K562 (cell line): ENCODE results near the gene HSPE1. TPM values are rescaled to one million over a fixed set of nuclear protein-coding genes. Genes with fewer than 3 reads are reported as not detected.

Experiments
- ARID2 ChIP-seq: fragments of 450-650 bp; IDR thresholded peaks from 2 replicates; pipeline ENCODE4 v1.6.1; 2017; ENCODE audit warnings: antibody characterized with exemption, mild to moderate bottlenecking
- CBX8 ChIP-seq: fragments of 200-600 bp; sonication (generic); IDR thresholded peaks from 2 replicates; pipeline ENCODE4 v1.6.1; 2012; ENCODE audit warnings: borderline replicate concordance, mixed run types, low read depth, mild to moderate bottlenecking, moderate library complexity, mixed read lengths, low read length, control low read depth, inconsistent platforms; ENCODE audit not compliant: poor library complexity, severe bottlenecking; ENCODE audit errors: extremely low read depth
- CCNT2 ChIP-seq: IDR thresholded peaks from 2 replicates; pipeline ENCODE4 v1.6.1; 2011; ENCODE audit warnings: borderline replicate concordance, low read depth, mild to moderate bottlenecking, moderate library complexity, mixed read lengths, low read length; ENCODE audit not compliant: insufficient read length; ENCODE audit errors: extremely low read depth
- SAFB ChIP-seq: fragments of 200-400 bp; formaldehyde crosslinking; IDR thresholded peaks from 2 replicates; pipeline ENCODE4 v1.6.1; 2017; ENCODE audit warnings: low read depth, low read length, borderline replicate concordance
- SIN3A ChIP-seq, 2 experiments: fragments of 150-350 bp in 1 of 2; IDR thresholded peaks; 2 replicates each; pipeline ENCODE4 v1.6.1; 2011 to 2016; ENCODE audit warnings: borderline replicate concordance in 2 of 2, low read depth in 2 of 2, low read length in 2 of 2, mild to moderate bottlenecking in 2 of 2, moderate library complexity in 2 of 2; ENCODE audit not compliant: control insufficient read depth in 1 of 2
- TEAD2 ChIP-seq: fragments of 450-650 bp; IDR thresholded peaks from 2 replicates; pipeline ENCODE4 v1.6.1; 2016; ENCODE audit warnings: missing genetic modification characterization, control low read depth, missing compliant biosample characterization
- ZNF146 ChIP-seq: IDR thresholded peaks from one replicate; pipeline ENCODE4 v1.6.1; 2018; ENCODE audit warnings: missing compliant biosample characterization; ENCODE audit not compliant: unreplicated experiment
- polyA plus RNA-seq, 8 experiments: library from polyadenylated mRNA; depleted of rRNA in 4 of 8; stranded (reverse) in 5 of 8; unstranded in 3 of 8; fragments of >200 nt; fragmentation: Nextera tagmentation in 2 of 8; fragmentation: Illumina TruSeq in 1 of 8; extraction: Ambion mirVana in 2 of 8; extraction: Trizol in 1 of 8; gene quantifications; 2 replicates each; pipeline versions ENCODE4 v1.2.1 to v1.2.3, GENCODE V29; 2011 to 2014; ENCODE audit warnings: inconsistent platforms in 1 of 8, missing spikeins in 1 of 8
- total RNA-seq, 7 experiments: library from RNA; depleted of rRNA in 6 of 7; stranded (reverse); fragments of >200 nt in 6 of 7; fragmentation: Illumina TruSeq in 2 of 7; extraction: Trizol in 2 of 7; gene quantifications; 2 replicates each; pipeline versions ENCODE4 v1.2.1 to v1.2.3, GENCODE V29; 2011 to 2021; ENCODE audit warnings: low replicate concordance in 1 of 7
- TF ChIP-seq, protein P1 (sequence below): fragments of 200-600 bp; sonication (generic); IDR thresholded peaks from one replicate; pipeline ENCODE4 v1.6.1; 2012; ENCODE audit warnings: mild to moderate bottlenecking, low read depth, low read length, inconsistent platforms
- TF ChIP-seq, protein P2 (sequence below): fragments of 250-450 bp; sonication (Bioruptor Pico); IDR thresholded peaks from 2 replicates; pipeline ENCODE4 v1.4.0; 2020

Gene HSPE1
- total and polyA plus RNA-seq, 9 of the 15 experiments (the other 6 are each of a cell fraction or from before 2014, with no cell fraction given) = 223 to 1,007 (median 612) TPM

DNA sequence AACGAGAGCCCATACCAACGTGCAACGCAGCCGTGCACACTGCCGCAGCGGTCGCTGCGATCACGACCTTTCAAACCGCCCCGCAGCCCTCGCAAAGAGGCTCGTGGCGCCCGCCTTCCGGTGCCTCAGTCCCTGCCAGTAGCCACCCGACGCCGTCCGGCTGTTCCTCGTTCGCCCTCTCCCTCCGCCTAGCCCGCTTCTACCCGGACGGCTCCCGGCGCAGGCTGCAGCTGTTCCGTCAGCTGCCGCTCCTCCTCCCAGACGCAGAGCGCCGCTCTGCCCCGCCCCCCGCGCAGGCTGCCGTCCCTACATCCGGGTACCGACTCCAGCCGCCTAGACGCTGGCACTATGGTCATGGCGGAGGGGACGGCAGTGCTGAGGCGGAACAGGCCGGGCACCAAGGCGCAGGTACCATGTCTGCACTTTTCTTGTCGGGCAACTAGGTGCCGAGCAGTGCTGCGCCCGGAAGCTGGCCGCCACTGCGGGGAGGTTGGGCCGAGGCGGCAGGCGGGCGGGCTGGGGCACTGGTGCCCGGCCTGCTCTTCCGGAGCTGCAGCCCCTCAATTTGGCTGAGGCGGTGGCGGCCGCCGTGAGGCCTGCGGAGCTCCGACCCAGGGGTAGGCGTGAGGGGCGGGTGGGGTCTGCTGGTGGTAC, 15.7 kb downstream of the HSPE1 start, which contains the start of gene MOB4 (continued):
- TF ChIP-seq, protein P1, sequence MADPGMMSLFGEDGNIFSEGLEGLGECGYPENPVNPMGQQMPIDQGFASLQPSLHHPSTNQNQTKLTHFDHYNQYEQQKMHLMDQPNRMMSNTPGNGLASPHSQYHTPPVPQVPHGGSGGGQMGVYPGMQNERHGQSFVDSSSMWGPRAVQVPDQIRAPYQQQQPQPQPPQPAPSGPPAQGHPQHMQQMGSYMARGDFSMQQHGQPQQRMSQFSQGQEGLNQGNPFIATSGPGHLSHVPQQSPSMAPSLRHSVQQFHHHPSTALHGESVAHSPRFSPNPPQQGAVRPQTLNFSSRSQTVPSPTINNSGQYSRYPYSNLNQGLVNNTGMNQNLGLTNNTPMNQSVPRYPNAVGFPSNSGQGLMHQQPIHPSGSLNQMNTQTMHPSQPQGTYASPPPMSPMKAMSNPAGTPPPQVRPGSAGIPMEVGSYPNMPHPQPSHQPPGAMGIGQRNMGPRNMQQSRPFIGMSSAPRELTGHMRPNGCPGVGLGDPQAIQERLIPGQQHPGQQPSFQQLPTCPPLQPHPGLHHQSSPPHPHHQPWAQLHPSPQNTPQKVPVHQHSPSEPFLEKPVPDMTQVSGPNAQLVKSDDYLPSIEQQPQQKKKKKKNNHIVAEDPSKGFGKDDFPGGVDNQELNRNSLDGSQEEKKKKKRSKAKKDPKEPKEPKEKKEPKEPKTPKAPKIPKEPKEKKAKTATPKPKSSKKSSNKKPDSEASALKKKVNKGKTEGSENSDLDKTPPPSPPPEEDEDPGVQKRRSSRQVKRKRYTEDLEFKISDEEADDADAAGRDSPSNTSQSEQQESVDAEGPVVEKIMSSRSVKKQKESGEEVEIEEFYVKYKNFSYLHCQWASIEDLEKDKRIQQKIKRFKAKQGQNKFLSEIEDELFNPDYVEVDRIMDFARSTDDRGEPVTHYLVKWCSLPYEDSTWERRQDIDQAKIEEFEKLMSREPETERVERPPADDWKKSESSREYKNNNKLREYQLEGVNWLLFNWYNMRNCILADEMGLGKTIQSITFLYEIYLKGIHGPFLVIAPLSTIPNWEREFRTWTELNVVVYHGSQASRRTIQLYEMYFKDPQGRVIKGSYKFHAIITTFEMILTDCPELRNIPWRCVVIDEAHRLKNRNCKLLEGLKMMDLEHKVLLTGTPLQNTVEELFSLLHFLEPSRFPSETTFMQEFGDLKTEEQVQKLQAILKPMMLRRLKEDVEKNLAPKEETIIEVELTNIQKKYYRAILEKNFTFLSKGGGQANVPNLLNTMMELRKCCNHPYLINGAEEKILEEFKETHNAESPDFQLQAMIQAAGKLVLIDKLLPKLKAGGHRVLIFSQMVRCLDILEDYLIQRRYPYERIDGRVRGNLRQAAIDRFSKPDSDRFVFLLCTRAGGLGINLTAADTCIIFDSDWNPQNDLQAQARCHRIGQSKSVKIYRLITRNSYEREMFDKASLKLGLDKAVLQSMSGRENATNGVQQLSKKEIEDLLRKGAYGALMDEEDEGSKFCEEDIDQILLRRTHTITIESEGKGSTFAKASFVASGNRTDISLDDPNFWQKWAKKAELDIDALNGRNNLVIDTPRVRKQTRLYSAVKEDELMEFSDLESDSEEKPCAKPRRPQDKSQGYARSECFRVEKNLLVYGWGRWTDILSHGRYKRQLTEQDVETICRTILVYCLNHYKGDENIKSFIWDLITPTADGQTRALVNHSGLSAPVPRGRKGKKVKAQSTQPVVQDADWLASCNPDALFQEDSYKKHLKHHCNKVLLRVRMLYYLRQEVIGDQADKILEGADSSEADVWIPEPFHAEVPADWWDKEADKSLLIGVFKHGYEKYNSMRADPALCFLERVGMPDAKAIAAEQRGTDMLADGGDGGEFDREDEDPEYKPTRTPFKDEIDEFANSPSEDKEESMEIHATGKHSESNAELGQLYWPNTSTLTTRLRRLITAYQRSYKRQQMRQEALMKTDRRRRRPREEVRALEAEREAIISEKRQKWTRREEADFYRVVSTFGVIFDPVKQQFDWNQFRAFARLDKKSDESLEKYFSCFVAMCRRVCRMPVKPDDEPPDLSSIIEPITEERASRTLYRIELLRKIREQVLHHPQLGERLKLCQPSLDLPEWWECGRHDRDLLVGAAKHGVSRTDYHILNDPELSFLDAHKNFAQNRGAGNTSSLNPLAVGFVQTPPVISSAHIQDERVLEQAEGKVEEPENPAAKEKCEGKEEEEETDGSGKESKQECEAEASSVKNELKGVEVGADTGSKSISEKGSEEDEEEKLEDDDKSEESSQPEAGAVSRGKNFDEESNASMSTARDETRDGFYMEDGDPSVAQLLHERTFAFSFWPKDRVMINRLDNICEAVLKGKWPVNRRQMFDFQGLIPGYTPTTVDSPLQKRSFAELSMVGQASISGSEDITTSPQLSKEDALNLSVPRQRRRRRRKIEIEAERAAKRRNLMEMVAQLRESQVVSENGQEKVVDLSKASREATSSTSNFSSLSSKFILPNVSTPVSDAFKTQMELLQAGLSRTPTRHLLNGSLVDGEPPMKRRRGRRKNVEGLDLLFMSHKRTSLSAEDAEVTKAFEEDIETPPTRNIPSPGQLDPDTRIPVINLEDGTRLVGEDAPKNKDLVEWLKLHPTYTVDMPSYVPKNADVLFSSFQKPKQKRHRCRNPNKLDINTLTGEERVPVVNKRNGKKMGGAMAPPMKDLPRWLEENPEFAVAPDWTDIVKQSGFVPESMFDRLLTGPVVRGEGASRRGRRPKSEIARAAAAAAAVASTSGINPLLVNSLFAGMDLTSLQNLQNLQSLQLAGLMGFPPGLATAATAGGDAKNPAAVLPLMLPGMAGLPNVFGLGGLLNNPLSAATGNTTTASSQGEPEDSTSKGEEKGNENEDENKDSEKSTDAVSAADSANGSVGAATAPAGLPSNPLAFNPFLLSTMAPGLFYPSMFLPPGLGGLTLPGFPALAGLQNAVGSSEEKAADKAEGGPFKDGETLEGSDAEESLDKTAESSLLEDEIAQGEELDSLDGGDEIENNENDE = no peak
- TF ChIP-seq CCNT2 (peak; percentile 97), TEAD2 (tag) (no peak), ARID2 (no peak), ZNF146 (peak; percentile 7), SIN3A (IDR thresholded peaks at IDR 0.05; ENCODE audit: borderline replicate concordance in 2 of 2, control insufficient read depth in 1 of 2, low read depth in 2 of 2, low read length in 2 of 2) (peak in 1 of 2 experiments; percentile 81; a peak in 2 of 4 replicates), SAFB (peak; percentile 31; the same call in 1 of the 2 replicates), CBX8 (no peak)
- TF ChIP-seq, protein P2, sequence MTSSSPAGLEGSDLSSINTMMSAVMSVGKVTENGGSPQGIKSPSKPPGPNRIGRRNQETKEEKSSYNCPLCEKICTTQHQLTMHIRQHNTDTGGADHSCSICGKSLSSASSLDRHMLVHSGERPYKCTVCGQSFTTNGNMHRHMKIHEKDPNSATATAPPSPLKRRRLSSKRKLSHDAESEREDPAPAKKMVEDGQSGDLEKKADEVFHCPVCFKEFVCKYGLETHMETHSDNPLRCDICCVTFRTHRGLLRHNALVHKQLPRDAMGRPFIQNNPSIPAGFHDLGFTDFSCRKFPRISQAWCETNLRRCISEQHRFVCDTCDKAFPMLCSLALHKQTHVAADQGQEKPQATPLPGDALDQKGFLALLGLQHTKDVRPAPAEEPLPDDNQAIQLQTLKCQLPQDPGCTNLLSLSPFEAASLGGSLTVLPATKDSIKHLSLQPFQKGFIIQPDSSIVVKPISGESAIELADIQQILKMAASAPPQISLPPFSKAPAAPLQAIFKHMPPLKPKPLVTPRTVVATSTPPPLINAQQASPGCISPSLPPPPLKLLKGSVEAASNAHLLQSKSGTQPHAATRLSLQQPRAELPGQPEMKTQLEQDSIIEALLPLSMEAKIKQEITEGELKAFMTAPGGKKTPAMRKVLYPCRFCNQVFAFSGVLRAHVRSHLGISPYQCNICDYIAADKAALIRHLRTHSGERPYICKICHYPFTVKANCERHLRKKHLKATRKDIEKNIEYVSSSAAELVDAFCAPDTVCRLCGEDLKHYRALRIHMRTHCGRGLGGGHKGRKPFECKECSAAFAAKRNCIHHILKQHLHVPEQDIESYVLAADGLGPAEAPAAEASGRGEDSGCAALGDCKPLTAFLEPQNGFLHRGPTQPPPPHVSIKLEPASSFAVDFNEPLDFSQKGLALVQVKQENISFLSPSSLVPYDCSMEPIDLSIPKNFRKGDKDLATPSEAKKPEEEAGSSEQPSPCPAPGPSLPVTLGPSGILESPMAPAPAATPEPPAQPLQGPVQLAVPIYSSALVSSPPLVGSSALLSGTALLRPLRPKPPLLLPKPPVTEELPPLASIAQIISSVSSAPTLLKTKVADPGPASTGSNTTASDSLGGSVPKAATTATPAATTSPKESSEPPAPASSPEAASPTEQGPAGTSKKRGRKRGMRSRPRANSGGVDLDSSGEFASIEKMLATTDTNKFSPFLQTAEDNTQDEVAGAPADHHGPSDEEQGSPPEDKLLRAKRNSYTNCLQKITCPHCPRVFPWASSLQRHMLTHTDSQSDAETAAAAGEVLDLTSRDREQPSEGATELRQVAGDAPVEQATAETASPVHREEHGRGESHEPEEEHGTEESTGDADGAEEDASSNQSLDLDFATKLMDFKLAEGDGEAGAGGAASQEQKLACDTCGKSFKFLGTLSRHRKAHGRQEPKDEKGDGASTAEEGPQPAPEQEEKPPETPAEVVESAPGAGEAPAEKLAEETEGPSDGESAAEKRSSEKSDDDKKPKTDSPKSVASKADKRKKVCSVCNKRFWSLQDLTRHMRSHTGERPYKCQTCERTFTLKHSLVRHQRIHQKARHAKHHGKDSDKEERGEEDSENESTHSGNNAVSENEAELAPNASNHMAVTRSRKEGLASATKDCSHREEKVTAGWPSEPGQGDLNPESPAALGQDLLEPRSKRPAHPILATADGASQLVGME (CRISPR knock-in tag) = no peak
